H1 (cell line): ENCODE results near the gene DZIP1L. TPM values are rescaled to one million over a fixed set of nuclear protein-coding genes. Genes with fewer than 3 reads are reported as not detected.

Experiments used
- CTCF ChIA-PET: fragments of 300-600 bp; sonication (Branson Sonifier 250); formaldehyde crosslinking; loops from one replicate; lab custom pipeline; 2021; ENCODE audit not compliant: partially characterized antibody; lab: Charles Lee
- POLR2A ChIA-PET: fragments of 300-600 bp; sonication (Branson Sonifier 250); formaldehyde crosslinking; loops from one replicate; lab custom pipeline; 2021; ENCODE audit warnings: inconsistent platforms; ENCODE audit not compliant: partially characterized antibody; lab: Charles Lee
- DNase-seq, 2 experiments: peaks; one replicate each; pipeline versions ENCODE4 v3.0.0 to v3.0.0-alpha.2; 2010 to 2022; ENCODE audit warnings: low spot score in 2 of 2, low read depth in 1 of 2, mixed read lengths in 1 of 2
- FAIRE-seq: peaks from 2 replicates; lab custom pipeline; 2011; peaks lifted over from hg19 to GRCh38; lab: Jason Lieb, UNC
- H2AFZ ChIP-seq: 2 replicates; pipeline ENCODE4 v1.8.1; 2012; ENCODE audit warnings: low read length, inconsistent platforms
- H2AK5ac ChIP-seq: 2 replicates; pipeline ENCODE4 v1.6.1; 2013; ENCODE audit warnings: low read depth, low read length
- H2BK120ac ChIP-seq: replicated peaks from 2 replicates; pipeline ENCODE3; 2013; ENCODE audit warnings: low read depth, low read length, inconsistent platforms
- H2BK12ac ChIP-seq: 2 replicates; pipeline ENCODE4 v1.6.1; 2013; ENCODE audit warnings: low read depth, low read length
- H2BK15ac ChIP-seq: 2 replicates; pipeline ENCODE4 v1.6.1; 2013; ENCODE audit warnings: low read length
- H2BK20ac ChIP-seq: 2 replicates; pipeline ENCODE4 v1.6.1; 2013; ENCODE audit warnings: low read length
- H2BK5ac ChIP-seq: 2 replicates; pipeline ENCODE4 v1.6.1; 2013; ENCODE audit warnings: low read depth, low read length
- H3K14ac ChIP-seq: 2 replicates; pipeline ENCODE4 v1.6.1; 2013; ENCODE audit warnings: inconsistent platforms; ENCODE audit not compliant: insufficient read length
- H3K18ac ChIP-seq: 2 replicates; pipeline ENCODE4 v1.6.1; 2013; ENCODE audit warnings: low read length; ENCODE audit errors: extremely low read depth
- H3K23ac ChIP-seq: 2 replicates; pipeline ENCODE4 v1.6.1; 2013; ENCODE audit warnings: inconsistent platforms; ENCODE audit not compliant: insufficient read length
- H3K23me2 ChIP-seq: 2 replicates; pipeline ENCODE4 v1.6.1; 2013; ENCODE audit warnings: low read depth, low read length
- H3K27ac ChIP-seq: 2 replicates; pipeline ENCODE4 v1.6.1; 2011; ENCODE audit warnings: low read depth, low read length, inconsistent platforms
- H3K27me3 ChIP-seq, 4 experiments: replicated peaks in 1 of 4; 1 replicate in 1 of 4; 2 replicates in 3 of 4; pipeline versions ENCODE4 v1.6.1 to v1.8.1; 2011 to 2013; ENCODE audit warnings: low read length in 3 of 4, mild to moderate bottlenecking in 3 of 4, inconsistent platforms in 2 of 4, mixed read lengths in 2 of 4, moderate library complexity in 1 of 4; ENCODE audit not compliant: control insufficient read depth in 3 of 4, insufficient read depth in 3 of 4; ENCODE audit errors: extremely low read depth in 1 of 4
- H3K36me3 ChIP-seq, 4 experiments: 2 replicates each; pipeline versions ENCODE4 v1.6.1 to v1.8.1; 2011 to 2013; ENCODE audit warnings: mild to moderate bottlenecking in 4 of 4, low read length in 3 of 4, moderate library complexity in 2 of 4, control low read depth in 1 of 4, inconsistent platforms in 1 of 4; ENCODE audit not compliant: insufficient read depth in 4 of 4, control insufficient read depth in 2 of 4
- H3K4ac ChIP-seq: replicated peaks from 2 replicates; pipeline ENCODE3; 2013; ENCODE audit warnings: low read length, low read depth, mixed read lengths, inconsistent platforms; ENCODE audit not compliant: insufficient read length
- H3K4me1 ChIP-seq, 4 experiments: replicated peaks in 1 of 4; 1 replicate in 1 of 4; 2 replicates in 3 of 4; pipeline versions ENCODE4 v1.6.1 to v1.8.1; 2011 to 2013; ENCODE audit warnings: low read length in 3 of 4, inconsistent platforms in 2 of 4, mixed read lengths in 1 of 4; ENCODE audit not compliant: insufficient read depth in 4 of 4, control insufficient read depth in 3 of 4
- H3K4me2 ChIP-seq, 2 experiments: 2 replicates each; pipeline versions ENCODE4 v1.6.1 to v1.8.1; 2011 to 2013; ENCODE audit warnings: low read depth in 2 of 2, low read length in 2 of 2, control low read depth in 1 of 2, inconsistent platforms in 1 of 2, mild to moderate bottlenecking in 1 of 2; ENCODE audit not compliant: insufficient read depth in 1 of 2
- H3K4me3 ChIP-seq, 4 experiments: fragments of 200-600, 300-600 bp in 1 of 4; sonication (generic), shearing (Covaris generic), sonication (Bioruptor Twin) in 1 of 4; 2 replicates each; pipeline versions ENCODE4 v1.5.1 to v1.8.1; 2011 to 2016; ENCODE audit warnings: low read length in 4 of 4, low read depth in 3 of 4, control low read depth in 2 of 4, inconsistent platforms in 2 of 4, mild to moderate bottlenecking in 2 of 4, mixed read lengths in 1 of 4, moderate library complexity in 1 of 4; ENCODE audit not compliant: insufficient read depth in 2 of 4; ENCODE audit errors: extremely low read depth in 1 of 4
- H3K56ac ChIP-seq: replicated peaks from 2 replicates; pipeline ENCODE3; 2013; ENCODE audit warnings: low read depth, mild to moderate bottlenecking, mixed read lengths, low read length, inconsistent platforms; ENCODE audit not compliant: insufficient read length
- H3K79me1 ChIP-seq: 2 replicates; pipeline ENCODE4 v1.6.1; 2013; ENCODE audit warnings: low read depth, low read length, control low read depth
- H3K79me2 ChIP-seq, 2 experiments: 2 replicates each; pipeline versions ENCODE4 v1.6.1 to v1.8.1; 2012 to 2013; ENCODE audit warnings: low read length in 2 of 2, mild to moderate bottlenecking in 2 of 2, inconsistent platforms in 1 of 2; ENCODE audit not compliant: insufficient read depth in 2 of 2, control insufficient read depth in 1 of 2
- H3K9ac ChIP-seq, 4 experiments: replicated peaks in 1 of 4; 1 replicate in 1 of 4; 2 replicates in 3 of 4; pipeline versions ENCODE4 v1.6.1 to v1.8.1; 2011 to 2013; ENCODE audit warnings: low read depth in 3 of 4, low read length in 3 of 4, control low read depth in 2 of 4, mild to moderate bottlenecking in 2 of 4, moderate library complexity in 2 of 4, inconsistent platforms in 1 of 4; ENCODE audit errors: extremely low read depth in 1 of 4
- H3K9me3 ChIP-seq, 2 experiments: 2 replicates each; pipeline versions ENCODE4 v1.6.1 to v1.8.1; 2012 to 2013; ENCODE audit warnings: mild to moderate bottlenecking in 2 of 2, moderate library complexity in 2 of 2, control low read depth in 1 of 2, inconsistent platforms in 1 of 2, low read depth in 1 of 2, low read length in 1 of 2, mixed read lengths in 1 of 2; ENCODE audit not compliant: insufficient read depth in 2 of 2
- H4K20me1 ChIP-seq, 2 experiments: replicated peaks in 1 of 2; 2 replicates each; pipeline versions ENCODE3 to v1.8.1; 2011 to 2013; ENCODE audit warnings: inconsistent platforms in 2 of 2, low read length in 2 of 2, mild to moderate bottlenecking in 1 of 2; ENCODE audit not compliant: insufficient read depth in 2 of 2, control insufficient read depth in 1 of 2
- H4K5ac ChIP-seq: 2 replicates; pipeline ENCODE4 v1.6.1; 2013; ENCODE audit warnings: low read length, low read depth, mixed read lengths, inconsistent platforms; ENCODE audit not compliant: insufficient read length
- H4K8ac ChIP-seq: 2 replicates; pipeline ENCODE4 v1.8.0; 2013; ENCODE audit warnings: mild to moderate bottlenecking, moderate library complexity, low read length, inconsistent platforms; ENCODE audit not compliant: insufficient read depth; ENCODE audit errors: extremely low read depth
- H4K91ac ChIP-seq: replicated peaks from 2 replicates; pipeline ENCODE3; 2013; ENCODE audit warnings: low read length, mixed read lengths, inconsistent platforms; ENCODE audit not compliant: insufficient read length
- ASH2L ChIP-seq: fragments of 200-600, 300-600 bp; sonication (generic); IDR thresholded peaks from one replicate; pipeline ENCODE4 v1.7.1; 2017; ENCODE audit warnings: low read length
- BRCA1 ChIP-seq: IDR thresholded peaks from 2 replicates; pipeline ENCODE4 v1.6.1; 2012; ENCODE audit warnings: low read depth, low read length, improper control_type of control experiment
- CREB1 ChIP-seq: IDR thresholded peaks from 2 replicates; pipeline ENCODE4 v1.6.1; 2012; ENCODE audit warnings: inconsistent platforms
- POLR2A ChIP-seq, 2 experiments: IDR thresholded peaks; 1 replicate in 1 of 2; 2 replicates in 1 of 2; pipeline ENCODE4 v1.6.1; 2011; ENCODE audit warnings: low read depth in 2 of 2, low read length in 2 of 2, mild to moderate bottlenecking in 2 of 2; ENCODE audit errors: control extremely low read depth in 1 of 2
- RAD21 ChIP-seq, 2 experiments: IDR thresholded peaks in 1 of 2; conservative IDR thresholded peaks in 1 of 2; 2 replicates each; pipeline ENCODE4 v1.6.1; 2011; ENCODE audit warnings: low read depth in 2 of 2, low read length in 2 of 2, improper control_type of control experiment in 1 of 2, inconsistent platforms in 1 of 2, mild to moderate bottlenecking in 1 of 2, moderate library complexity in 1 of 2
- RXRA ChIP-seq: IDR thresholded peaks from 2 replicates; pipeline ENCODE4 v1.6.1; 2011; ENCODE audit warnings: low read depth, mild to moderate bottlenecking, low read length, moderate library complexity; ENCODE audit not compliant: insufficient read depth
- SIN3A ChIP-seq, 2 experiments: IDR thresholded peaks in 1 of 2; conservative IDR thresholded peaks in 1 of 2; 2 replicates each; pipeline ENCODE4 v1.6.1; 2011 to 2012; ENCODE audit warnings: low read length in 2 of 2, improper control_type of control experiment in 1 of 2, low read depth in 1 of 2, mild to moderate bottlenecking in 1 of 2
- TCF12 ChIP-seq: IDR thresholded peaks from 2 replicates; pipeline ENCODE4 v1.6.1; 2011; ENCODE audit warnings: low read depth, mild to moderate bottlenecking, low read length
- WGBS, 2 experiments: shearing (Covaris generic) in 1 of 2; methylation state at CpG; one replicate each; pipeline versions ENCODE4 v1.1.6 to v1.1.7; 2013 to 2015; ENCODE audit warnings: low lambda C conversion rate in 2 of 2, mixed read lengths in 2 of 2, inconsistent platforms in 1 of 2, low coverage in 1 of 2, missing lambda C conversion rate in 1 of 2; ENCODE audit not compliant: insufficient replicate concordance in 2 of 2, insufficient coverage in 1 of 2, insufficient read length in 1 of 2; ENCODE audit errors: extremely low coverage in 1 of 2, missing lambda C conversion rate in 1 of 2; 5-methylcytosine and 5-hydroxymethylcytosine counted together
- polyA plus RNA-seq, 7 experiments: library from polyadenylated mRNA; depleted of rRNA in 3 of 7; stranded (reverse) in 5 of 7; unstranded in 2 of 7; fragments of >200 nt in 5 of 7; fragments of 200-250 nt in 2 of 7; gene quantifications; 1 replicate in 5 of 7; 2 replicates in 1 of 7; 4 replicates in 1 of 7; pipeline versions ENCODE4 v1.2.1 to v1.2.3, GENCODE V29; 2011 to 2013; ENCODE audit warnings: missing spikeins in 2 of 7, mixed read lengths in 2 of 7
- total RNA-seq: library from RNA; stranded (reverse); fragmentation: NEBNext Ultra II Directional; extraction: Animal tissue kit (Norgen Biotek cat#: 25700); gene quantifications from 2 replicates; pipeline ENCODE4 v1.2.1, GENCODE V29; 2021
- TF ChIP-seq, protein P1 (sequence below): IDR thresholded peaks from 2 replicates; pipeline ENCODE4 v1.6.1; 2011; ENCODE audit warnings: low read depth, mild to moderate bottlenecking, low read length; ENCODE audit not compliant: insufficient read depth

Gene DZIP1L
- total and polyA plus RNA-seq, 2 of the 8 experiments (the other 6 are each of a cell fraction or from before 2014, with no cell fraction given) = 6.5 to 8.3 TPM

DNA sequence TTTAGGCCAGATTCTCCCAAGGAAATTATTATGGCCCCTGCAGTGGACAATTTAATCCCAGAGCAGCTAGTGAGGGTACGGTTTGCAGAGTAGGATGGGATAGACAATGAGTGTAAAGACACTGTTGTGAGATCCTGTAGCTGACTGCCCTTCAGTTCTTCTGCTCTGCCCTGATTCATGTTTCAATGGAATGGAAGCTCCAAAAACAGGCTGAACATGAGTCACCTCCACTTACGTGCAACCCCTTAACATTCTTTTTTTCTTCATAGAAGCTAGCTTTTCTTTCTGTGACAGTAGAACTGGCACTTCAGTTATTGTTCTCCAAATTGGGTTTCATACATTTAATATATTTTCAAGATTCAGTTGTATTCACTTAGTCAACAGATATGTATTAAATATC lies 73.4 kb downstream of the DZIP1L start:
- H2BK120ac ChIP-seq = no peak overlapping the region
- no peaks in the 10 kb centered on the region; a peak in 1 of 8 replicates for H3K36me3 ChIP-seq
- H3K9ac ChIP-seq = no peak overlapping the region
- H2BK15ac ChIP-seq = no peak overlapping the region
- no peak overlapping the region for H2AK5ac ChIP-seq
- H4K20me1 ChIP-seq = no peaks in the 10 kb centered on the region
- FAIRE-seq (no peak), DNase-seq (no peak)
- no peak overlapping the region for H3K4me3 ChIP-seq
- no peaks in the 10 kb centered on the region for H3K23me2 ChIP-seq
- H3K14ac ChIP-seq = no peak overlapping the region
- no peak overlapping the region for H3K4me2 ChIP-seq
- peaks cover 0 to 4% (median 3%) of the 10 kb centered on the region in 4 experiments; a peak in 5 of 7 replicates for H3K4me1 ChIP-seq
- H2BK12ac ChIP-seq = no peak overlapping the region
- no peak overlapping the region for H3K4ac ChIP-seq
- no peak overlapping the region for H3K18ac ChIP-seq
- no peak overlapping the region for H3K27ac ChIP-seq
- no peaks in the 10 kb centered on the region for H3K9me3 ChIP-seq
- POLR2A ChIA-PET = no interaction called here
- no peaks in the 10 kb centered on the region for H3K27me3 ChIP-seq
- no peak overlapping the region for H4K8ac ChIP-seq
- H3K79me2 ChIP-seq = no peaks in the 10 kb centered on the region
- no peak overlapping the region for H4K91ac ChIP-seq
- H3K79me1 ChIP-seq = no peaks in the 10 kb centered on the region
- no peak overlapping the region for H3K23ac ChIP-seq
- H4K5ac ChIP-seq = no peak overlapping the region
- no peak overlapping the region for H3K56ac ChIP-seq
- no peak overlapping the region for H2BK20ac ChIP-seq
- 88% methylated on average over 2 of the region's 2 CpGs; no CpG with 5 or more reads in 1 of the 2 experiments for WGBS, 2 experiments
- no peak overlapping the region for H2BK5ac ChIP-seq
- H2AFZ ChIP-seq = no peak overlapping the region
- CTCF ChIA-PET = interaction anchor here (1.0 to 1.5 kb wide), 3 partner anchors 10 to 161 kb away, joined by 3 to 10 read pairs (median 3); no protein-coding TSS in a partner anchor
- no peak for TF ChIP-seq RAD21 (IDR thresholded peaks at IDR 0.05 in 1 of 2, conservative IDR thresholded peaks at IDR 0.05 in 1 of 2; ENCODE audit: low read depth in 2 of 2, low read length in 2 of 2)
- no peak for TF ChIP-seq ASH2L
- no peak for TF ChIP-seq TCF12
- no peak for TF ChIP-seq SIN3A (conservative IDR thresholded peaks at IDR 0.05 in 1 of 2, IDR thresholded peaks at IDR 0.05 in 1 of 2; ENCODE audit: low read depth in 1 of 2, low read length in 2 of 2)
- TF ChIP-seq RXRA = no peak
- no peak for TF ChIP-seq POLR2A (IDR thresholded peaks at IDR 0.05; ENCODE audit: control extremely low read depth in 1 of 2, low read depth in 2 of 2, low read length in 2 of 2)
- TF ChIP-seq, protein P1, sequence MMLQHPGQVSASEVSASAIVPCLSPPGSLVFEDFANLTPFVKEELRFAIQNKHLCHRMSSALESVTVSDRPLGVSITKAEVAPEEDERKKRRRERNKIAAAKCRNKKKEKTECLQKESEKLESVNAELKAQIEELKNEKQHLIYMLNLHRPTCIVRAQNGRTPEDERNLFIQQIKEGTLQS = no peak
- TF ChIP-seq CREB1 = no peak
- no peak for TF ChIP-seq BRCA1
